B cell (primary cell): Measurements from ENCODE around the gene RAD23B. TPM values are rescaled to one million over a fixed set of nuclear protein-coding genes. Genes with fewer than 3 reads are reported as not detected.

Source experiments
- ATAC-seq: fragments of 200-7000 bp; cut with Tn5 transposase; one replicate; pipeline ENCODE4 v1.10.0; 2021; ENCODE audit warnings: low read depth, mild to moderate bottlenecking, moderate number of reproducible peaks, moderate library complexity
- CTCF ChIA-PET: fragments of 350-600 bp; sonication (Branson Sonifier 250); formaldehyde crosslinking; loops from one replicate; lab custom pipeline; 2021; ENCODE audit warnings: antibody characterized with exemption, inconsistent platforms; lab: Charles Lee
- POLR2A ChIA-PET: fragments of 350-600 bp; sonication (Branson Sonifier 250); formaldehyde crosslinking; loops from one replicate; lab custom pipeline; 2021; ENCODE audit warnings: antibody characterized with exemption; lab: Charles Lee
- DNase-seq: peaks from one replicate; pipeline ENCODE4 v3.0.0; 2013
- H2AFZ ChIP-seq: 2 replicates; pipeline ENCODE4 v1.6.1; 2012; ENCODE audit warnings: mild to moderate bottlenecking, low read depth, low read length; ENCODE audit not compliant: insufficient read depth, poor library complexity, severe bottlenecking
- H3K27ac ChIP-seq, 2 donors: 1 replicate in 1 of 2; 2 replicates in 1 of 2; pipeline ENCODE4 v1.5.1; 2012 to 2013; ENCODE audit warnings: low read length in 2 of 2, mild to moderate bottlenecking in 2 of 2, moderate library complexity in 1 of 2
- H3K27me3 ChIP-seq, 4 experiments: fragments of 200-600 bp in 1 of 4; sonication (generic) in 1 of 4; replicated peaks in 1 of 4; 1 replicate in 2 of 4; 2 replicates in 2 of 4; pipeline versions ENCODE4 v1.6.1 to v1.7.0; 2013 to 2016; ENCODE audit warnings: low read length in 3 of 4, mild to moderate bottlenecking in 2 of 4, mixed read lengths in 1 of 4, moderate library complexity in 1 of 4; ENCODE audit not compliant: insufficient read depth in 4 of 4, control insufficient read depth in 3 of 4; ENCODE audit errors: control extremely low read depth in 1 of 4
- H3K36me3 ChIP-seq, 2 experiments: replicated peaks in 1 of 2; 1 replicate in 1 of 2; 2 replicates in 1 of 2; pipeline versions ENCODE4 v1.6.1 to v1.7.1; 2013; ENCODE audit warnings: low read length in 1 of 2; ENCODE audit not compliant: insufficient read depth in 2 of 2, control insufficient read depth in 1 of 2; ENCODE audit errors: control extremely low read depth in 1 of 2, extremely low read depth in 1 of 2
- H3K4me1 ChIP-seq, 2 donors: fragments of 200-600 bp in 1 of 2; sonication (generic) in 1 of 2; 1 replicate in 1 of 2; 2 replicates in 1 of 2; pipeline versions ENCODE4 v1.5.1 to v1.6.1; 2013 to 2017; ENCODE audit warnings: low read length in 2 of 2; ENCODE audit not compliant: control insufficient read depth in 2 of 2, insufficient read depth in 2 of 2
- H3K4me2 ChIP-seq: replicated peaks from 2 replicates; pipeline ENCODE3; 2012; ENCODE audit warnings: mild to moderate bottlenecking, low read depth, low read length; ENCODE audit not compliant: poor library complexity, severe bottlenecking
- H3K4me3 ChIP-seq, 5 experiments: fragments of 200-600 bp in 1 of 5; sonication (generic) in 1 of 5; 1 replicate in 3 of 5; 2 replicates in 2 of 5; pipeline versions ENCODE4 v1.5.1 to v1.7.0; 2011 to 2016; ENCODE audit warnings: low read length in 4 of 5, mild to moderate bottlenecking in 4 of 5, low read depth in 2 of 5, control low read depth in 1 of 5, moderate library complexity in 1 of 5; ENCODE audit not compliant: insufficient read depth in 1 of 5; ENCODE audit errors: control extremely low read depth in 1 of 5, extremely low read depth in 1 of 5
- H3K79me2 ChIP-seq: fragments of 200-600 bp; sonication (generic); one replicate; pipeline ENCODE4 v1.6.0; 2016; ENCODE audit warnings: low read length; ENCODE audit not compliant: control insufficient read depth, insufficient read depth
- H3K9ac ChIP-seq: fragments of 200-600 bp; sonication (generic); 2 replicates; pipeline ENCODE4 v1.6.1; 2017; ENCODE audit warnings: mild to moderate bottlenecking, low read length, moderate library complexity
- H3K9me3 ChIP-seq, 3 donors: one replicate each; pipeline versions ENCODE4 v1.6.1 to v1.7.1; 2013; ENCODE audit warnings: low read length in 2 of 3; ENCODE audit not compliant: control insufficient read depth in 2 of 3, insufficient read depth in 1 of 3; ENCODE audit errors: control extremely low read depth in 1 of 3
- H4K20me1 ChIP-seq: 2 replicates; pipeline ENCODE4 v1.6.0; 2012; ENCODE audit warnings: mild to moderate bottlenecking, low read length; ENCODE audit not compliant: insufficient read depth, control insufficient read depth, poor library complexity, severe bottlenecking
- H3K27ac Mint-ChIP-seq: one replicate; pipeline ENCODE4 v1.8.0; 2021; ENCODE audit warnings: mixed read lengths
- H3K27me3 Mint-ChIP-seq: one replicate; pipeline ENCODE4 v1.8.0; 2021; ENCODE audit warnings: mixed read lengths
- H3K4me1 Mint-ChIP-seq: one replicate; pipeline ENCODE4 v1.8.0; 2021; ENCODE audit warnings: mixed read lengths
- H3K4me3 Mint-ChIP-seq: one replicate; pipeline ENCODE4 v1.8.0; 2021; ENCODE audit warnings: mixed read lengths
- H3K9me3 Mint-ChIP-seq: one replicate; pipeline ENCODE4 v1.8.0; 2022; ENCODE audit warnings: mixed read lengths; ENCODE audit not compliant: insufficient read depth
- EZH2 ChIP-seq: IDR thresholded peaks from 2 replicates; pipeline ENCODE4 v1.6.1; 2012; ENCODE audit warnings: borderline replicate concordance, low read depth, mild to moderate bottlenecking, moderate library complexity, low read length; ENCODE audit not compliant: insufficient read depth, poor library complexity, severe bottlenecking
- WGBS: methylation state at CpG from one replicate; pipeline ENCODE4 v1.1.5; 2013; ENCODE audit warnings: missing lambda C conversion rate; ENCODE audit not compliant: insufficient coverage; 5-methylcytosine and 5-hydroxymethylcytosine counted together
- intact Hi-C: fragments of 100-400 bp; cut with micrococcal nuclease; formaldehyde crosslinking; loops from one replicate; pipeline ENCODE4 v1.10.0; 2022
- polyA plus RNA-seq: library from polyadenylated mRNA; depleted of rRNA; stranded (reverse); fragments of >200 nt; gene quantifications from 2 replicates; pipeline ENCODE4 v1.2.3, GENCODE V29; 2012
- total RNA-seq, 2 donors: library from RNA; stranded (reverse); fragments of 120-200 nt in 1 of 2; gene quantifications; 1 replicate in 1 of 2; 2 replicates in 1 of 2; pipeline versions ENCODE4 v1.2.3 to v1.2.4, GENCODE V29; 2013 to 2022
- TF ChIP-seq, protein P1 (sequence below): fragments of 200-600 bp; IDR thresholded peaks from one replicate; pipeline ENCODE4 v1.8.0; 2022; ENCODE audit warnings: antibody characterized with exemption, mild to moderate bottlenecking

The RAD23B gene
- total and polyA plus RNA-seq, 2 donors (not counting 1 experiment from before 2014, with no cell fraction given): 36.8 to 78.2 TPM

DNA sequence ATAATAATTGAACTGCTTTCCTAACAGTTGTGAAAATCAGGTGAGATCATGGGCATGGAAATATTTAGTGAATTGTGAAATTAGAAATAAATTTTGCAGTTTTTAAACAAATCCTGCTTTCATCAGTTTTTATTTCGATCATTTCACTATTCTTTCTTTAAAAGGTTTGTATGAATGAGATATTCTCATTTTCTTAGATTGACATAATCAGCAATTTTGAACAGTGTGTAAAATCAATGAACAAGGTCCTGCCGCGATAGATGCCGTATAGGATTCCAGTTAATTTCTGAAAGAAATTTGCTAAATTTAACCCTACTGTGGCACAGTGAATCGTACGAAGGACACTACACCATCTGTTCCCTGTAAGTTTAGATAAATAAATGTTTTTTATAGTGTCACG, 7.5 kb downstream of the RAD23B start:
- no peak for TF ChIP-seq EZH2
- TF ChIP-seq, protein P1, sequence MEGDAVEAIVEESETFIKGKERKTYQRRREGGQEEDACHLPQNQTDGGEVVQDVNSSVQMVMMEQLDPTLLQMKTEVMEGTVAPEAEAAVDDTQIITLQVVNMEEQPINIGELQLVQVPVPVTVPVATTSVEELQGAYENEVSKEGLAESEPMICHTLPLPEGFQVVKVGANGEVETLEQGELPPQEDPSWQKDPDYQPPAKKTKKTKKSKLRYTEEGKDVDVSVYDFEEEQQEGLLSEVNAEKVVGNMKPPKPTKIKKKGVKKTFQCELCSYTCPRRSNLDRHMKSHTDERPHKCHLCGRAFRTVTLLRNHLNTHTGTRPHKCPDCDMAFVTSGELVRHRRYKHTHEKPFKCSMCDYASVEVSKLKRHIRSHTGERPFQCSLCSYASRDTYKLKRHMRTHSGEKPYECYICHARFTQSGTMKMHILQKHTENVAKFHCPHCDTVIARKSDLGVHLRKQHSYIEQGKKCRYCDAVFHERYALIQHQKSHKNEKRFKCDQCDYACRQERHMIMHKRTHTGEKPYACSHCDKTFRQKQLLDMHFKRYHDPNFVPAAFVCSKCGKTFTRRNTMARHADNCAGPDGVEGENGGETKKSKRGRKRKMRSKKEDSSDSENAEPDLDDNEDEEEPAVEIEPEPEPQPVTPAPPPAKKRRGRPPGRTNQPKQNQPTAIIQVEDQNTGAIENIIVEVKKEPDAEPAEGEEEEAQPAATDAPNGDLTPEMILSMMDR: no peak
- H3K9me3 Mint-ChIP-seq: no peaks in the 10 kb centered on the region
- peaks cover 71% of the 10 kb centered on the region for H3K4me1 Mint-ChIP-seq
- no peaks in the 10 kb centered on the region for H3K27me3 Mint-ChIP-seq
- Histone ChIP-seq H3K27ac (no peak overlapping the region), H3K79me2 (peaks cover 100% of the 10 kb centered on the region), H3K9ac (no peak overlapping the region), H3K27me3 (no peaks in the 10 kb centered on the region), H3K4me3 (no peak overlapping the region), H2AFZ (no peak overlapping the region), H3K9me3 (no peaks in the 10 kb centered on the region), H3K4me2 (no peak overlapping the region), H3K4me1 (peaks cover 38 to 62% of the 10 kb centered on the region in 2 donors), H4K20me1 (peaks cover 97% of the 10 kb centered on the region), H3K36me3 (no peaks in the 10 kb centered on the region)
- ATAC-seq (no peak), DNase-seq (no peak)
- no peak overlapping the region for H3K4me3 Mint-ChIP-seq
- no peak overlapping the region for H3K27ac Mint-ChIP-seq
- POLR2A ChIA-PET: no interaction called here
- intact Hi-C loops: no loop called here
- 100% methylated on average over 2 of the region's 7 CpGs for WGBS
- CTCF ChIA-PET: no interaction called here

DNA sequence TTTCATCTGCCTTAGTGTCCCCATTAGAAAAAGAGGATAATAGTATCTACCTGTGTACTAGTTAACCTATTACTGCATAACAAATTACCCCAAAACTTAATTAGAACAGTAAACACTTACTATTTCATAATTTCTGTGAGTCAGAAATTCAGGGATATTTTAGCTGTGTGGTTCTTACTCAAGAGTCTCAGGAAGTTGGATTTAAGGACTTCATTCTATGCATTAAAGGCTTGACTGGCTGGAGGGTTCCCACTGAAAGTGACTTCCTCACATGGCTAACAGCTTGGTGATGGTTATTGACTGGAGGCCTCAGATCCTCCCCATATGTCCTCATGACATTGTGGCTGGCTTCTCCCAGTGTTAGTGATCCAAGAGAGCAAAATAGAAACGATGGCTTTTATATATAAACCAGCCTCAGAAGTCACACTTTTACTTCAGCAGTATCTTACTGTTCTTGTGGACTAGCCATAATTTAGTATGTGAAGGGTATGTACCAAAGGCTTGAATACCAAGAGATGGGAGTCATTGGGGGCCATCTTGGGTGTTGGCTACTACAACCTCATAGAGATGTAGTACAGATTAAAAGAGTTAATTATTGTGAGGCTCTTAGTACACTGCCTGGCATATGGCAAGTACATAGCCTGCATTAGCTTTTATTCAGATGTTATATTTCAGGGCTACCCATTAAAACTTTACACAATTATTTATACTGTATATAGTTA, 9.9 kb downstream of the RAD23B start:
- intact Hi-C loops: no loop called here
- POLR2A ChIA-PET: no interaction called here
- peaks cover 67% of the 10 kb centered on the region for H3K4me1 Mint-ChIP-seq

More for the DNA sequence above, 9.9 kb downstream of the RAD23B start:
- H3K27me3 ChIP-seq: no peaks in the 10 kb centered on the region
- no peaks in the 10 kb centered on the region for H3K9me3 ChIP-seq
- H3K4me3 ChIP-seq: no peak overlapping the region
- no peak overlapping the region for H3K4me3 Mint-ChIP-seq
- H3K36me3 ChIP-seq: no peaks in the 10 kb centered on the region
- H4K20me1 ChIP-seq: peaks cover 98% of the 10 kb centered on the region
- ATAC-seq (no peak), DNase-seq (no peak)
- no peak overlapping the region for H3K9ac ChIP-seq
- TF ChIP-seq, protein P1: no peak
- no peak for TF ChIP-seq EZH2
- no peak overlapping the region for H3K4me2 ChIP-seq
- H3K27ac Mint-ChIP-seq: no peak overlapping the region
- peaks cover 32 to 52% of the 10 kb centered on the region in 2 donors for H3K4me1 ChIP-seq
- no CpG with 5 or more reads among the region's 1 CpG for WGBS
- peaks cover 100% of the 10 kb centered on the region for H3K79me2 ChIP-seq
- no peak overlapping the region for H3K27ac ChIP-seq
- no peaks in the 10 kb centered on the region for H3K27me3 Mint-ChIP-seq
- H3K9me3 Mint-ChIP-seq: no peaks in the 10 kb centered on the region
- CTCF ChIA-PET: interaction anchor here (1.0 to 9.5 kb wide), 4 partner anchors 32 to 53 kb away, joined by 3 to 71 read pairs (median 7); no protein-coding TSS in a partner anchor
- no peak overlapping the region for H2AFZ ChIP-seq
